WTC11 (cell line): ENCODE data around the gene CTIF. TPM values are rescaled to one million over a fixed set of nuclear protein-coding genes. Genes with fewer than 3 reads are reported as not detected.

Experiments
- ATAC-seq: fragments of 200-7000 bp; cut with Tn5 transposase; 2 replicates; pipeline ENCODE4 v1.10.0; 2021; ENCODE audit warnings: mild to moderate bottlenecking, moderate library complexity
- CTCF ChIA-PET: fragments of 300-600 bp; sonication (Branson Sonifier 250); formaldehyde crosslinking; loops from one replicate; lab custom pipeline; 2021; ENCODE audit warnings: antibody characterized with exemption; lab: Charles Lee
- POLR2A ChIA-PET: fragments of 350-600 bp; sonication (Branson Sonifier 250); formaldehyde crosslinking; loops from one replicate; lab custom pipeline; 2021; ENCODE audit warnings: antibody characterized with exemption; lab: Charles Lee
- DNase-seq: peaks from one replicate; pipeline ENCODE4 v3.0.0; 2021; ENCODE audit warnings: low spot score
- H3K27ac Mint-ChIP-seq: 2 replicates; pipeline ENCODE4 v1.8.0; 2021; ENCODE audit warnings: mixed read lengths
- H3K27me3 Mint-ChIP-seq: 2 replicates; pipeline ENCODE4 v1.8.0; 2021; ENCODE audit warnings: low read depth, mild to moderate bottlenecking, moderate library complexity, mixed read lengths
- H3K36me3 Mint-ChIP-seq: 2 replicates; pipeline ENCODE4 v1.8.0; 2021; ENCODE audit warnings: mixed read lengths
- H3K4me1 Mint-ChIP-seq: 2 replicates; pipeline ENCODE4 v1.8.0; 2022; ENCODE audit warnings: mixed read lengths
- H3K4me3 Mint-ChIP-seq: 2 replicates; pipeline ENCODE4 v1.8.0; 2021; ENCODE audit warnings: mild to moderate bottlenecking, moderate library complexity, mixed read lengths
- H3K9me3 Mint-ChIP-seq: 2 replicates; pipeline ENCODE4 v1.8.0; 2021; ENCODE audit warnings: mixed read lengths
- ELF4 ChIP-seq: sonication (generic); formaldehyde crosslinking; IDR thresholded peaks from 2 replicates; pipeline ENCODE4 v1.8.1; 2022; ENCODE audit warnings: low read depth, mild to moderate bottlenecking, moderate library complexity, missing genetic modification reagents
- FOXJ3 ChIP-seq: sonication (generic); formaldehyde crosslinking; IDR thresholded peaks from 2 replicates; pipeline ENCODE4 v1.9.0; 2021; ENCODE audit warnings: missing genetic modification reagents, mild to moderate bottlenecking, borderline replicate concordance
- GRHL2 ChIP-seq: fragments of 250-450 bp; sonication (Bioruptor Pico); IDR thresholded peaks from 2 replicates; pipeline ENCODE4 v1.8.0; 2022; ENCODE audit warnings: mild to moderate bottlenecking, moderate library complexity; ENCODE audit not compliant: insufficient replicate concordance, severe bottlenecking
- GTF2I ChIP-seq: fragments of 250-450 bp; sonication (Bioruptor Pico); conservative IDR thresholded peaks from 2 replicates; pipeline ENCODE4 v1.4.0; 2021; ENCODE audit warnings: mild to moderate bottlenecking
- IRF2 ChIP-seq: sonication (generic); formaldehyde crosslinking; IDR thresholded peaks from 2 replicates; pipeline ENCODE4 v1.8.0; 2022; ENCODE audit warnings: low read depth, missing genetic modification reagents, borderline replicate concordance
- JUN ChIP-seq: sonication (generic); formaldehyde crosslinking; IDR thresholded peaks from 2 replicates; pipeline ENCODE4 v1.8.0; 2023; ENCODE audit warnings: mild to moderate bottlenecking, missing genetic modification reagents
- KAT7 ChIP-seq: sonication (generic); formaldehyde crosslinking; IDR thresholded peaks from 2 replicates; pipeline ENCODE4 v1.8.1; 2023; ENCODE audit warnings: missing genetic modification reagents, mild to moderate bottlenecking, borderline replicate concordance
- MXD4 ChIP-seq: fragments of 250-450 bp; sonication (Bioruptor Pico); IDR thresholded peaks from 2 replicates; pipeline ENCODE4 v1.8.0; 2021; ENCODE audit warnings: mild to moderate bottlenecking, moderate library complexity, borderline replicate concordance
- NR1H2 ChIP-seq: sonication (generic); formaldehyde crosslinking; IDR thresholded peaks from 2 replicates; pipeline ENCODE4 v1.9.0; 2021; ENCODE audit warnings: mild to moderate bottlenecking, moderate library complexity, missing genetic modification reagents
- PRRX2 ChIP-seq: fragments of 250-450 bp; sonication (Bioruptor Pico); IDR thresholded peaks from 2 replicates; pipeline ENCODE4 v1.8.0; 2021; ENCODE audit warnings: mild to moderate bottlenecking
- SMAD4 ChIP-seq: sonication (generic); formaldehyde crosslinking; IDR thresholded peaks from 2 replicates; pipeline ENCODE4 v1.8.0; 2022; ENCODE audit warnings: mild to moderate bottlenecking, missing genetic modification reagents
- SOX15 ChIP-seq: fragments of 250-450 bp; sonication (Bioruptor Pico); IDR thresholded peaks from 2 replicates; pipeline ENCODE4 v1.9.0; 2021; ENCODE audit warnings: mild to moderate bottlenecking
- ZBTB21 ChIP-seq: sonication (generic); formaldehyde crosslinking; IDR thresholded peaks from 2 replicates; pipeline ENCODE4 v1.8.1; 2023; ENCODE audit warnings: mild to moderate bottlenecking, missing genetic modification reagents, borderline replicate concordance
- ZNF232 ChIP-seq: sonication (generic); formaldehyde crosslinking; IDR thresholded peaks from 2 replicates; pipeline ENCODE4 v1.8.0; 2022; ENCODE audit warnings: mild to moderate bottlenecking, missing genetic modification reagents
- ZNF263 ChIP-seq: sonication (generic); formaldehyde crosslinking; IDR thresholded peaks from 2 replicates; pipeline ENCODE4 v1.8.1; 2022; ENCODE audit warnings: low read depth, mild to moderate bottlenecking, moderate library complexity, missing genetic modification reagents
- total RNA-seq: library from RNA; stranded (reverse); gene quantifications from 3 replicates; pipeline ENCODE4 v1.2.3, GENCODE V29; 2021
- TF ChIP-seq, protein P1 (sequence below): sonication (generic); formaldehyde crosslinking; IDR thresholded peaks from 2 replicates; pipeline ENCODE4 v1.8.1; 2023; ENCODE audit warnings: mild to moderate bottlenecking, moderate library complexity, missing genetic modification reagents
- TF ChIP-seq, protein P2 (sequence below): fragments of 250-450 bp; sonication (Bioruptor Pico); IDR thresholded peaks from 2 replicates; pipeline ENCODE4 v1.9.0; 2021; ENCODE audit warnings: mild to moderate bottlenecking
- TF ChIP-seq, protein P3 (sequence below): sonication (generic); formaldehyde crosslinking; conservative IDR thresholded peaks from 2 replicates; pipeline ENCODE4 v1.8.1; 2022; ENCODE audit warnings: mild to moderate bottlenecking, missing genetic modification reagents
- TF ChIP-seq, protein P4 (sequence below): sonication (generic); formaldehyde crosslinking; IDR thresholded peaks from 2 replicates; pipeline ENCODE4 v1.8.1; 2023; ENCODE audit warnings: mild to moderate bottlenecking, missing genetic modification reagents
- TF ChIP-seq, protein P5 (sequence below): sonication (generic); formaldehyde crosslinking; IDR thresholded peaks from 2 replicates; pipeline ENCODE4 v1.8.1; 2022; ENCODE audit warnings: mild to moderate bottlenecking, missing genetic modification reagents, moderate library complexity, borderline replicate concordance
- TF ChIP-seq, protein P6 (sequence below): sonication (generic); formaldehyde crosslinking; IDR thresholded peaks from 2 replicates; pipeline ENCODE4 v1.8.0; 2023; ENCODE audit warnings: missing genetic modification reagents
- TF ChIP-seq, protein P7 (sequence below): sonication (generic); formaldehyde crosslinking; IDR thresholded peaks from 2 replicates; pipeline ENCODE4 v1.8.1; 2022; ENCODE audit warnings: low read depth, missing genetic modification reagents, borderline replicate concordance

CTIF gene
- total RNA-seq, 1 experiment from 2014 or later, result 28.5 TPM

DNA sequence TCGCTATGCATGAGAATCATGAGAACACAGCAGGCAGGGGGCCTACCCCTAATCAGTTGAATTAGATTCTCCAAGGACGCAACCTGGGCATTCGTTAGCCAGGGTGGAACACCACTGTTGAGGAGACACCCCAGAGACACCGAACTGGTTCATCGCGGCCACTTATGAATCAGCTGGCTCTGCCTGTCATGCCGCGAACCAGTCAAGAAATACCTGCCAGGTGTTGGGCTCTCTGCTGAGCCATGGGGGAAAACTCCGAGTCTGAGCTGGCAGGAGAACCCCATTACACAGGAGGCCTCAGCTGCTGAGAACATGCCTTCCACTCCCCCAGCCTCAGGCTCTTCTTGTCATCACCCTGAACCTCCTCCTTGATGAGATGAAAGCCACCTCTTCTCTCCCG, 227.7 kb downstream of the CTIF start:
- ChIA-PET CTCF (interaction anchor here (0.8 kb wide), 1 partner anchor 75 kb away, joined by 3 read pairs; no protein-coding TSS in a partner anchor), POLR2A (no interaction called here)
- peaks cover 5% of the 10 kb centered on the region for H3K36me3 Mint-ChIP-seq
- DNase-seq (no peak), ATAC-seq (no peak)
- H3K9me3 Mint-ChIP-seq, result 0 out of 2 replicates have a peak, but pooled peaks cover 4% of the 10 kb centered on the region
- no peaks in the 10 kb centered on the region for H3K27me3 Mint-ChIP-seq
- H3K4me1 Mint-ChIP-seq, result peaks cover 9% of the 10 kb centered on the region
- H3K4me3 Mint-ChIP-seq, result no peak overlapping the region
- TF ChIP-seq NR1H2 (CRISPR knock-in tag) (no peak), KAT7 (CRISPR knock-in tag) (no peak)
- H3K27ac Mint-ChIP-seq, result no peak overlapping the region; the same call in 1 of the 2 replicates

DNA sequence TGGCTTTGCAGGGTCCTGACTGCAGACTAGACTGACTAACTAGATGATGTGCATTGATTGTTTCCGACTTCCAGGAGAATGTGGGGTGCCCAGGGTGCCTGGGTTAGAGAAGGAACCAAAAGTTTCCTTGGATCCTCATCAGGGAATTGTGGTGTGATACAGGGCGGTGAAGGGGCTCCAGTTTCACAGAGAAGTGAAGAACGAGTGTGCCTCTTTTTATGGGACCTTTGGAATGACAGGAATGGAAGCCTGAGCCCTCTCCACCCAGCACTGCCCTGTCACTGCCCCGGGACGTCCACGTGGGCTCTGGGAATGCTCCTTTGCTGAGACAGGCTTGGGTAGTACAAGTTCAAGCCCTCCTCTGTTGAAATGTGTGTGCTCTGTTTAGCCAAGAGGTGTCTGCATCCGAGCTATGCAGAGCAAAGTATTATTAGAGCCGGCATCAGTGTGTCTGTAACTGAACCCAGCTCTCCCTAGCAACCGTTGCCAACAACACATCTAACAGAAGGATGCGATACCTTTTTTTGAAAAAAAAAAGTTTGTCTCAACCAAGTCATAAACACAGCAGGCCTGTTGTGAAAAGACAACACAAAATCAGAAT, 228.4 kb downstream of the CTIF start:
- TF ChIP-seq, protein P1, sequence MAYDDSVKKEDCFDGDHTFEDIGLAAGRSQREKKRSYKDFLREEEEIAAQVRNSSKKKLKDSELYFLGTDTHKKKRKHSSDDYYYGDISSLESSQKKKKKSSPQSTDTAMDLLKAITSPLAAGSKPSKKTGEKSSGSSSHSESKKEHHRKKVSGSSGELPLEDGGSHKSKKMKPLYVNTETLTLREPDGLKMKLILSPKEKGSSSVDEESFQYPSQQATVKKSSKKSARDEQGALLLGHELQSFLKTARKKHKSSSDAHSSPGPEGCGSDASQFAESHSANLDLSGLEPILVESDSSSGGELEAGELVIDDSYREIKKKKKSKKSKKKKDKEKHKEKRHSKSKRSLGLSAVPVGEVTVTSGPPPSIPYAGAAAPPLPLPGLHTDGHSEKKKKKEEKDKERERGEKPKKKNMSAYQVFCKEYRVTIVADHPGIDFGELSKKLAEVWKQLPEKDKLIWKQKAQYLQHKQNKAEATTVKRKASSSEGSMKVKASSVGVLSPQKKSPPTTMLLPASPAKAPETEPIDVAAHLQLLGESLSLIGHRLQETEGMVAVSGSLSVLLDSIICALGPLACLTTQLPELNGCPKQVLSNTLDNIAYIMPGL (CRISPR knock-in tag), result no peak
- TF ChIP-seq, protein P2, sequence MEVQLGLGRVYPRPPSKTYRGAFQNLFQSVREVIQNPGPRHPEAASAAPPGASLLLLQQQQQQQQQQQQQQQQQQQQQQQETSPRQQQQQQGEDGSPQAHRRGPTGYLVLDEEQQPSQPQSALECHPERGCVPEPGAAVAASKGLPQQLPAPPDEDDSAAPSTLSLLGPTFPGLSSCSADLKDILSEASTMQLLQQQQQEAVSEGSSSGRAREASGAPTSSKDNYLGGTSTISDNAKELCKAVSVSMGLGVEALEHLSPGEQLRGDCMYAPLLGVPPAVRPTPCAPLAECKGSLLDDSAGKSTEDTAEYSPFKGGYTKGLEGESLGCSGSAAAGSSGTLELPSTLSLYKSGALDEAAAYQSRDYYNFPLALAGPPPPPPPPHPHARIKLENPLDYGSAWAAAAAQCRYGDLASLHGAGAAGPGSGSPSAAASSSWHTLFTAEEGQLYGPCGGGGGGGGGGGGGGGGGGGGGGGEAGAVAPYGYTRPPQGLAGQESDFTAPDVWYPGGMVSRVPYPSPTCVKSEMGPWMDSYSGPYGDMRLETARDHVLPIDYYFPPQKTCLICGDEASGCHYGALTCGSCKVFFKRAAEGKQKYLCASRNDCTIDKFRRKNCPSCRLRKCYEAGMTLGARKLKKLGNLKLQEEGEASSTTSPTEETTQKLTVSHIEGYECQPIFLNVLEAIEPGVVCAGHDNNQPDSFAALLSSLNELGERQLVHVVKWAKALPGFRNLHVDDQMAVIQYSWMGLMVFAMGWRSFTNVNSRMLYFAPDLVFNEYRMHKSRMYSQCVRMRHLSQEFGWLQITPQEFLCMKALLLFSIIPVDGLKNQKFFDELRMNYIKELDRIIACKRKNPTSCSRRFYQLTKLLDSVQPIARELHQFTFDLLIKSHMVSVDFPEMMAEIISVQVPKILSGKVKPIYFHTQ (CRISPR knock-in tag), result no peak
- TF ChIP-seq ELF4 (CRISPR knock-in tag), result no peak
- no peak for TF ChIP-seq GRHL2
- no peak for TF ChIP-seq SOX15
- no peak for TF ChIP-seq PRRX2 (CRISPR knock-in tag)
- TF ChIP-seq, protein P3, sequence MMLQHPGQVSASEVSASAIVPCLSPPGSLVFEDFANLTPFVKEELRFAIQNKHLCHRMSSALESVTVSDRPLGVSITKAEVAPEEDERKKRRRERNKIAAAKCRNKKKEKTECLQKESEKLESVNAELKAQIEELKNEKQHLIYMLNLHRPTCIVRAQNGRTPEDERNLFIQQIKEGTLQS (CRISPR knock-in tag), result no peak
- no peak for TF ChIP-seq SMAD4 (CRISPR knock-in tag)
- no peak for TF ChIP-seq IRF2 (CRISPR knock-in tag)
- TF ChIP-seq ZNF263, result no peak
- TF ChIP-seq FOXJ3 (CRISPR knock-in tag), result no peak
- TF ChIP-seq GTF2I (CRISPR knock-in tag), result no peak
- TF ChIP-seq, protein P4, sequence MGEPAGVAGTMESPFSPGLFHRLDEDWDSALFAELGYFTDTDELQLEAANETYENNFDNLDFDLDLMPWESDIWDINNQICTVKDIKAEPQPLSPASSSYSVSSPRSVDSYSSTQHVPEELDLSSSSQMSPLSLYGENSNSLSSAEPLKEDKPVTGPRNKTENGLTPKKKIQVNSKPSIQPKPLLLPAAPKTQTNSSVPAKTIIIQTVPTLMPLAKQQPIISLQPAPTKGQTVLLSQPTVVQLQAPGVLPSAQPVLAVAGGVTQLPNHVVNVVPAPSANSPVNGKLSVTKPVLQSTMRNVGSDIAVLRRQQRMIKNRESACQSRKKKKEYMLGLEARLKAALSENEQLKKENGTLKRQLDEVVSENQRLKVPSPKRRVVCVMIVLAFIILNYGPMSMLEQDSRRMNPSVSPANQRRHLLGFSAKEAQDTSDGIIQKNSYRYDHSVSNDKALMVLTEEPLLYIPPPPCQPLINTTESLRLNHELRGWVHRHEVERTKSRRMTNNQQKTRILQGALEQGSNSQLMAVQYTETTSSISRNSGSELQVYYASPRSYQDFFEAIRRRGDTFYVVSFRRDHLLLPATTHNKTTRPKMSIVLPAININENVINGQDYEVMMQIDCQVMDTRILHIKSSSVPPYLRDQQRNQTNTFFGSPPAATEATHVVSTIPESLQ (CRISPR knock-in tag), result no peak
- TF ChIP-seq, protein P5, sequence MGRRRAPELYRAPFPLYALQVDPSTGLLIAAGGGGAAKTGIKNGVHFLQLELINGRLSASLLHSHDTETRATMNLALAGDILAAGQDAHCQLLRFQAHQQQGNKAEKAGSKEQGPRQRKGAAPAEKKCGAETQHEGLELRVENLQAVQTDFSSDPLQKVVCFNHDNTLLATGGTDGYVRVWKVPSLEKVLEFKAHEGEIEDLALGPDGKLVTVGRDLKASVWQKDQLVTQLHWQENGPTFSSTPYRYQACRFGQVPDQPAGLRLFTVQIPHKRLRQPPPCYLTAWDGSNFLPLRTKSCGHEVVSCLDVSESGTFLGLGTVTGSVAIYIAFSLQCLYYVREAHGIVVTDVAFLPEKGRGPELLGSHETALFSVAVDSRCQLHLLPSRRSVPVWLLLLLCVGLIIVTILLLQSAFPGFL, result no peak
- TF ChIP-seq JUN (CRISPR knock-in tag), result no peak
- TF ChIP-seq ZNF232 (CRISPR knock-in tag), result no peak
- no peak for TF ChIP-seq MXD4 (CRISPR knock-in tag)
- TF ChIP-seq, protein P6, sequence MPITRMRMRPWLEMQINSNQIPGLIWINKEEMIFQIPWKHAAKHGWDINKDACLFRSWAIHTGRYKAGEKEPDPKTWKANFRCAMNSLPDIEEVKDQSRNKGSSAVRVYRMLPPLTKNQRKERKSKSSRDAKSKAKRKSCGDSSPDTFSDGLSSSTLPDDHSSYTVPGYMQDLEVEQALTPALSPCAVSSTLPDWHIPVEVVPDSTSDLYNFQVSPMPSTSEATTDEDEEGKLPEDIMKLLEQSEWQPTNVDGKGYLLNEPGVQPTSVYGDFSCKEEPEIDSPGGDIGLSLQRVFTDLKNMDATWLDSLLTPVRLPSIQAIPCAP (CRISPR knock-in tag), result no peak
- TF ChIP-seq ZBTB21, result no peak
- TF ChIP-seq, protein P7, sequence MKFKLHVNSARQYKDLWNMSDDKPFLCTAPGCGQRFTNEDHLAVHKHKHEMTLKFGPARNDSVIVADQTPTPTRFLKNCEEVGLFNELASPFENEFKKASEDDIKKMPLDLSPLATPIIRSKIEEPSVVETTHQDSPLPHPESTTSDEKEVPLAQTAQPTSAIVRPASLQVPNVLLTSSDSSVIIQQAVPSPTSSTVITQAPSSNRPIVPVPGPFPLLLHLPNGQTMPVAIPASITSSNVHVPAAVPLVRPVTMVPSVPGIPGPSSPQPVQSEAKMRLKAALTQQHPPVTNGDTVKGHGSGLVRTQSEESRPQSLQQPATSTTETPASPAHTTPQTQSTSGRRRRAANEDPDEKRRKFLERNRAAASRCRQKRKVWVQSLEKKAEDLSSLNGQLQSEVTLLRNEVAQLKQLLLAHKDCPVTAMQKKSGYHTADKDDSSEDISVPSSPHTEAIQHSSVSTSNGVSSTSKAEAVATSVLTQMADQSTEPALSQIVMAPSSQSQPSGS, result no peak
- H3K27me3 Mint-ChIP-seq, result no peaks in the 10 kb centered on the region
- H3K4me1 Mint-ChIP-seq, result peaks cover 9% of the 10 kb centered on the region
- no peak for ATAC-seq
- DNase-seq, result no peak
- no peak overlapping the region for H3K27ac Mint-ChIP-seq
- H3K4me3 Mint-ChIP-seq, result no peak overlapping the region
- H3K9me3 Mint-ChIP-seq, result 0 out of 2 replicates have a peak, but pooled peaks cover under 1% of the 10 kb centered on the region
- CTCF ChIA-PET, result interaction anchor here (0.7 to 0.8 kb wide), 2 partner anchors 76 to 545 kb away, joined by 3 read pairs; no protein-coding TSS in a partner anchor
- peaks cover under 1% of the 10 kb centered on the region for H3K36me3 Mint-ChIP-seq
- POLR2A ChIA-PET, result no interaction called here
